Neuron (in vitro differentiated cells): ENCODE data around the gene PEX26.
A peak's percentile ranks its signal among the peaks of the same experiment; 100 is the strongest.
"Not testable (repeated sequence)": the region's sequence is repeated elsewhere in the genome, so short reads cannot be mapped to it uniquely, and the experiment has no call there.

Source experiments
- H2AFZ ChIP-seq: one replicate; pipeline ENCODE4 v1.6.1; 2013; ENCODE audit warnings: low read depth, mild to moderate bottlenecking, inconsistent platforms, low read length, moderate library complexity
- H3K27me3 ChIP-seq: one replicate; pipeline ENCODE4 v1.6.1; 2013; ENCODE audit warnings: low read length; ENCODE audit not compliant: insufficient read depth
- H3K36me3 ChIP-seq: one replicate; pipeline ENCODE4 v1.6.1; 2013; ENCODE audit warnings: low read length; ENCODE audit not compliant: insufficient read depth
- H3K4me1 ChIP-seq: one replicate; pipeline ENCODE4 v1.6.1; 2013; ENCODE audit warnings: low read length; ENCODE audit not compliant: insufficient read depth
- H3K4me3 ChIP-seq: 2 replicates; pipeline ENCODE4 v1.5.1; 2013; ENCODE audit warnings: mild to moderate bottlenecking, low read length, moderate library complexity
- H3K9me3 ChIP-seq: one replicate; pipeline ENCODE4 v1.6.1; 2013; ENCODE audit warnings: low read length

Gene PEX26

DNA sequence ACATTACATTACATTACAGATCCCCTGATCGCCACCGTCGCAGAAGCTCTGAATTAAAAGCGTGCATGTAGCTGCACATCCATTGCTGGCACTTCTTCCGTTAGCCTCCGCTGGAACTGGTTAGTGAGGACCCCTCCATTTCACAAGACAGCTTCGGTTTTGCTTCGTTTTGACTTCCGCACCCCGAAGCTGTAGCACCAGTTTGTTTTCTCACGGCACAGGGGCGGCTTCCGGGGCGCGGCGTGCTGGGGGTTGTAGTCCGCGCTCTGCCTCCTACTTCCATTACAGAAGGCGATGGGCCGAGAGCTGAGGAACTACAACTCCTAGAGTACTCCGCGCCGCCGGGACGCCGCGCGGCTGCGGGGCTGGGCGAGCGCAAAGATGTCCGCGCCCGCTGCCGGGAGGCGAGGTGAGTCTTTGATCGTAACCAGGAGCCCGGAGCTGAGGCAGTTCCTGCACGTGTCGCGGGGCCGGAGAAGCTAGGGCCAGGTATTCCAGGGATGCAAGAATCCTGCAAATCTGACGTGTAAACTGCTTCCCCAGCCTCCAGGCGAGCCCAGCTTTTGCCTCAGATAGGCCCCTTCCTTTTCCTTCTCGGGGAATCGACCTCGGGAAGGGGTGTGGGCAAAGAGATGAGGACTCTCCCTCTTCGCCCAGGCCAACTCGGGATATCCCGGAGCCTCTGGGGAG lies at the start of gene PEX26:
Gene PEX26 (plus strand): TSS at position 352 of the 690 bp plus-strand sequence. CDS start 387 bp downstream, outside the sequence.
- Histone ChIP-seq H3K27me3 (no peaks in the 10 kb centered on the region), H3K36me3 (peaks cover 32% of the 10 kb centered on the region), H3K4me3 (peak within 1 kb of the TSS; percentile 88), H3K4me1 (peaks cover 22% of the 10 kb centered on the region), H3K9me3 (peaks cover 1% of the 10 kb centered on the region), H2AFZ (peak within 1 kb of the TSS; percentile 59)

DNA sequence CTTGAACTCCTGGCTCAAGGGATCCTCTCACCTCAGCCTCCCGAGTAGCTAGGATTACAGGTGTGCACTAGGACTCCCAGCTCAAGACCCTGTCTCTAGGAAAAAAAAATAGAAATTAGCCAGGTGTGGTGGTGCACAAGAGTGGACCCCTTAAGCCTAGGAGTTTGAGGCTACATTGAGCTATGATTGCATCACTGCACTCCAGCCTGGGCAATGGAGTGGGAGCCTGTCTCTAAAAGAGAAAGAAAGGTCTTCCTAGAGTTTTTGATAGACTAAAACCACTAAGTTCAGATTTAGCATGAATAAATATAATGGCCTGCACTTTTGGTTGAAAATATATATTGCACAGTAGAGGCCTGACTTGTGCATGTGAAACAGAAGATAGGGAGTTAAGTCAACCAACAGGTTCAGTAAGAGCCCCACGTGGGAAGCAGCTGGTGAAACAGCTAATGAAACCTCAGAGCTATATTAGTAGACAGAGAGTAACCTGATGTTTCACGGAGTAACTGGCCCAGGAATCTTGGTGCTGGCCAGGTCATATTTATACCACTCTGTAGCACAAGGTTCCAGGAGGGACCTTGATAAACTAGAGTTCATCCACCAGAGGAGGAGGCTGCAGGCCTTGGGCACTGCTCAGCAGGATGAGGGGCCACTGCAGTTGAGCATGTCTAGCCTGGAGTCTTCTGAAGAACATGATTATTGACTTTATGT lies 48.8 kb upstream of the PEX26 start:
- Histone ChIP-seq H3K4me3 (no peak overlapping the region), H3K9me3 (no peaks in the 10 kb centered on the region), H3K27me3 (peaks cover 8% of the 10 kb centered on the region), H2AFZ (no peak overlapping the region), H3K4me1 (peaks cover 3% of the 10 kb centered on the region), H3K36me3 (no peaks in the 10 kb centered on the region)

- no peaks in the 10 kb centered on the region for H3K9me3 ChIP-seq
- H3K4me1 ChIP-seq: peaks cover 2% of the 10 kb centered on the region
- no peak overlapping the region for H3K4me3 ChIP-seq
- H3K36me3 ChIP-seq: no peaks in the 10 kb centered on the region
- H2AFZ ChIP-seq: no peak overlapping the region
- H3K27me3 ChIP-seq: peaks cover 8% of the 10 kb centered on the region
These were observed 48.0 kb upstream of the PEX26 start for GRCh38 chr22:18029686-18030267.

GRCh38 chr22:18031695-18032454 lies 45.9 kb upstream of the PEX26 start:
- no peaks in the 10 kb centered on the region for H3K9me3 ChIP-seq
- peaks cover 13% of the 10 kb centered on the region for H3K27me3 ChIP-seq

DNA sequence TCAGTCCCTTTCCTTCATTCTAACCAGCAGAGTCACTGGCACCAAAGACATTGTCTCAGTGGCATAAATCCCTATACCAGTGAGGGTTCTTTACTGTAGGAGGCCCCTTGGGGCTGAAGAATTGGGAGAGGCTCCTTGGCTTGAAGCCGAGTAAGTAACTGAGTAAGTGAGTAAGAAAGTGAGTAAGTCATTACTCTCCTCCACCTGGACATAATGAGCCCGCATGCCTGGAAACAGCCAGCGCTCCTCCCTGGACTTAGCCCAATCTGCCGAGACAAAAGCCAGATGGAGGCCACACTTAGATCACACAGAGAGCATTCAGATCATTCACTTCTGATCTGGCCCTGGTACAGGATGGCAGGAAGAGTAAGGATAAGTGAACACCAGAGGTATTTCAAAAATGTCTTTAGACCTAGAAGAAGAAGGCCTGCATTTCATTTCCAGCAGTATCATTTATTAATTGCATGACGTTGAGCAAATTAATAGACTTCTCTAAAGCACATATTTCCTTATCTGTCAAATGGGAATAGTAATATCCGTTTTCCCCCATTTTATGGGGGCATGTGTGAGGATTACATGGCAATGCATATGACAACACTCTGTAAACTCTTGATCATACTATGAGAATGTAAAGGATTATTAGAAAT lies 45.2 kb upstream of the PEX26 start:
- Histone ChIP-seq H3K27me3 (peaks cover 13% of the 10 kb centered on the region), H2AFZ (no peak overlapping the region), H3K4me1 (no peaks in the 10 kb centered on the region), H3K4me3 (no peak overlapping the region), H3K9me3 (no peaks in the 10 kb centered on the region), H3K36me3 (no peaks in the 10 kb centered on the region)

More at GRCh38 chr22:18031695-18032454, 45.9 kb upstream of the PEX26 start:
- Histone ChIP-seq H3K36me3 (no peaks in the 10 kb centered on the region), H3K4me3 (no peak overlapping the region), H3K4me1 (no peaks in the 10 kb centered on the region), H2AFZ (no peak overlapping the region)

DNA sequence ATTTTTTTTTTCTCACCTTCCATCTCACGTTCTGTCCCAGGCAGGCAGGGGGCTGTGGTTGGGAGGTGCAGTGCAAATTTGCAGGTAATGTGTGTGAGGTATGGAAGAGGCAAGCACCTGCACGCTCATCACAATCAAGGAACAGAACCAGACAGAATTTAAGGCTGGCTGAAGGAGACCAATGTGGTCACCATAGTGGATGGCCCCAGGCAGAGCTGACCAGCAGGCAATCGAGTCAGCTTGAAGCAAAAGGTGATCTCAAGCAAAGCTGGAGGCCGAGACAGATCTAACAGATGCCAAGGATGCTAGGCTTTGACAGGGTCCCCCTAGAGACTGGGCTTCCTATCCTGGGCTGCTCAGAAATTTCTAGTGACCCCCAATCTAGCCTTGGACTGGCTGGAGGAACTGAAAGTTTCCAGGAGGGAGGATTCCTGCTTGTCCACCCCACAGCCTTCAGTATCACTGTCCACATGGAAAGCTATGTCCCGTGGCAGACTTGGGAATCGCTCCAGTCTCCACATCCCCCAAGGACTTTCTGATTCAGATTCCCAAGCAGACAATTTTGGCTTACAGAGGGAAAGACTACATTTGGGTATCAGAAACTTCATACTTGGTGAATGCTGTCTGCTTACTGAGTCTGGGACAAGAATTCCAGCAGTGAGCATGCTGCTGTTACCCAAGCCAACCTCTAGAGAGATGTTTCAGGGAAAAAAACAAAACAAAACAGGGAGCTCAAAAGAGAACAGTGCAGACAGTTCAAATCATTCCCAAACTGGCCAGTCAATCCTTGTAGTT lies 44.4 kb upstream of the PEX26 start:
- no peaks in the 10 kb centered on the region for H3K4me1 ChIP-seq
- H3K36me3 ChIP-seq: no peaks in the 10 kb centered on the region
- H3K9me3 ChIP-seq: no peaks in the 10 kb centered on the region
- H2AFZ ChIP-seq: no peak overlapping the region
- peaks cover 13% of the 10 kb centered on the region for H3K27me3 ChIP-seq
- H3K4me3 ChIP-seq: no peak overlapping the region

GRCh38 chr22:18034076-18034475 lies 43.7 kb upstream of the PEX26 start:
- Histone ChIP-seq H3K36me3 (no peaks in the 10 kb centered on the region), H3K27me3 (peaks cover 13% of the 10 kb centered on the region), H3K4me1 (no peaks in the 10 kb centered on the region), H2AFZ (no peak overlapping the region), H3K9me3 (no peaks in the 10 kb centered on the region), H3K4me3 (no peak overlapping the region)

- Histone ChIP-seq H2AFZ (no peak overlapping the region), H3K4me3 (no peak overlapping the region), H3K4me1 (no peaks in the 10 kb centered on the region), H3K36me3 (no peaks in the 10 kb centered on the region), H3K9me3 (no peaks in the 10 kb centered on the region), H3K27me3 (peaks cover 13% of the 10 kb centered on the region)
These were observed 42.0 kb upstream of the PEX26 start for GRCh38 chr22:18035751-18036150.

- not testable (repeated sequence) for H3K4me1 ChIP-seq, H3K4me3 ChIP-seq, H2AFZ ChIP-seq, H3K9me3 ChIP-seq, H3K27me3 ChIP-seq, H3K36me3 ChIP-seq
These were observed 36.9 kb upstream of the PEX26 start for GRCh38 chr22:18040898-18041297.

- no peak overlapping the region for H3K4me3 ChIP-seq
- peaks cover 3% of the 10 kb centered on the region for H3K4me1 ChIP-seq
- H2AFZ ChIP-seq: no peak overlapping the region
- H3K9me3 ChIP-seq: peaks cover 3% of the 10 kb centered on the region
- no peaks in the 10 kb centered on the region for H3K27me3 ChIP-seq
- H3K36me3 ChIP-seq: no peaks in the 10 kb centered on the region
These were observed 35.1 kb upstream of the PEX26 start for GRCh38 chr22:18042685-18043084.

GRCh38 chr22:18044548-18045271 lies 33.1 kb upstream of the PEX26 start:
- Histone ChIP-seq H3K4me3 (no peak overlapping the region), H3K9me3 (peaks cover 3% of the 10 kb centered on the region), H3K27me3 (no peaks in the 10 kb centered on the region), H2AFZ (no peak overlapping the region), H3K4me1 (peaks cover 3% of the 10 kb centered on the region), H3K36me3 (no peaks in the 10 kb centered on the region)
